Upper lobe of left lung (tissue), 4 donors: ENCODE data around the gene MCF2L2.

Experiments
- CTCF ChIP-seq, 6 experiments: fragments of 450-650 bp in 4 of 6; fragments of 200-600 bp in 2 of 6; sonication (generic) in 2 of 6; IDR thresholded peaks; one replicate each; pipeline ENCODE4 v1.5.1; 2016 to 2019; ENCODE audit warnings: antibody characterized with exemption in 6 of 6
- POLR2A ChIP-seq, 4 donors: fragments of 450-650 bp; IDR thresholded peaks; one replicate each; pipeline ENCODE4 v1.5.1; 2016 to 2017; ENCODE audit warnings: antibody characterized with exemption in 4 of 4, mild to moderate bottlenecking in 2 of 4

- no peak for TF ChIP-seq CTCF (IDR thresholded peaks at IDR 0.05)
- no peak for TF ChIP-seq POLR2A (IDR thresholded peaks at IDR 0.05)
These were observed 70.8 kb downstream of the MCF2L2 start for GRCh38 chr3:183357564-183358079.
